Endothelial cell of umbilical vein (primary cell): ENCODE results near the gene CCNK. TPM values are rescaled to one million over a fixed set of nuclear protein-coding genes. Genes with fewer than 3 reads are reported as not detected.

Source experiments
- BruUV-seq: library from RNA; stranded (reverse); fragments of 400-500 nt; replicated peaks from 2 replicates; lab custom pipeline; 2021; lab: Mats Ljungman, UMichigan
- CTCF ChIA-PET: fragments of 300-600, 350-600 bp; sonication (Branson Sonifier 250); formaldehyde crosslinking; loops from one replicate; lab custom pipeline; 2021; ENCODE audit warnings: antibody characterized with exemption, inconsistent platforms; lab: Charles Lee
- POLR2A ChIA-PET: fragments of 300-600, 350-600 bp; sonication (Branson Sonifier 250); formaldehyde crosslinking; loops from one replicate; lab custom pipeline; 2021; ENCODE audit warnings: antibody characterized with exemption, inconsistent platforms; lab: Charles Lee
- DNase-seq: peaks from one replicate; pipeline ENCODE4 v3.0.0-alpha.2; 2011; ENCODE audit warnings: low read depth, low spot score
- FAIRE-seq: peaks from 2 replicates; lab custom pipeline; 2011; peaks lifted over from hg19 to GRCh38; lab: Jason Lieb, UNC
- H2AFZ ChIP-seq: 2 replicates; pipeline ENCODE4 v1.6.0; 2012; ENCODE audit warnings: low read depth, low read length, control low read depth, inconsistent platforms
- H3K27ac ChIP-seq: 2 replicates; pipeline ENCODE4 v1.5.1; 2011; ENCODE audit warnings: low read depth, mild to moderate bottlenecking, control low read depth, low read length, moderate library complexity; ENCODE audit not compliant: insufficient read depth
- H3K27me3 ChIP-seq, 2 experiments: 2 replicates each; pipeline versions ENCODE4 v1.6.0 to v1.6.1; 2011; ENCODE audit warnings: low read length in 2 of 2, mixed read lengths in 1 of 2; ENCODE audit not compliant: control insufficient read depth in 2 of 2, insufficient read depth in 2 of 2
- H3K36me3 ChIP-seq, 2 experiments: 2 replicates in 1 of 2; 3 replicates in 1 of 2; pipeline ENCODE4 v1.5.1; 2011; ENCODE audit warnings: low read length in 2 of 2, mild to moderate bottlenecking in 1 of 2, moderate library complexity in 1 of 2; ENCODE audit not compliant: control insufficient read depth in 2 of 2, insufficient read depth in 2 of 2; ENCODE audit errors: extremely low read depth in 1 of 2
- H3K4me1 ChIP-seq: 3 replicates; pipeline ENCODE4 v1.5.1; 2011; ENCODE audit warnings: mild to moderate bottlenecking, low read length; ENCODE audit not compliant: control insufficient read depth, insufficient read depth; ENCODE audit errors: extremely low read depth
- H3K4me2 ChIP-seq: 2 replicates; pipeline ENCODE4 v1.6.1; 2011; ENCODE audit warnings: low read length, control low read depth, mixed read lengths; ENCODE audit not compliant: insufficient read depth
- H3K4me3 ChIP-seq, 3 experiments: fragments of 200-600 bp in 1 of 3; sonication (generic), shearing (Covaris generic) in 1 of 3; replicated peaks in 1 of 3; 2 replicates each; pipeline ENCODE4 v1.5.1; 2011 to 2016; ENCODE audit warnings: control low read depth in 3 of 3, low read length in 3 of 3, mild to moderate bottlenecking in 2 of 3, inconsistent platforms in 1 of 3, low read depth in 1 of 3, moderate library complexity in 1 of 3; ENCODE audit not compliant: insufficient read depth in 1 of 3
- H3K79me2 ChIP-seq: 2 replicates; pipeline ENCODE4 v1.6.0; 2012; ENCODE audit warnings: low read length, inconsistent platforms; ENCODE audit not compliant: control insufficient read depth, insufficient read depth
- H3K9ac ChIP-seq: replicated peaks from 2 replicates; pipeline ENCODE3; 2011; ENCODE audit warnings: low read length, control low read depth; ENCODE audit not compliant: insufficient read depth; ENCODE audit errors: extremely low read depth
- H3K9me1 ChIP-seq: replicated peaks from 3 replicates; pipeline ENCODE4 v1.6.0; 2011; ENCODE audit warnings: mild to moderate bottlenecking, low read length; ENCODE audit not compliant: control insufficient read depth, insufficient read depth; ENCODE audit errors: extremely low read depth
- H3K9me3 ChIP-seq: replicated peaks from 2 replicates; pipeline ENCODE4 v1.5.1; 2012; ENCODE audit warnings: low read length, inconsistent platforms; ENCODE audit not compliant: control insufficient read depth, insufficient read depth
- H4K20me1 ChIP-seq: replicated peaks from 2 replicates; pipeline ENCODE3; 2011; ENCODE audit warnings: mild to moderate bottlenecking, low read length; ENCODE audit not compliant: control insufficient read depth, insufficient read depth; ENCODE audit errors: extremely low read depth
- CTCF ChIP-seq, 2 donors: IDR thresholded peaks; 1 replicate in 1 of 2; 2 replicates in 1 of 2; pipeline ENCODE4 v1.5.1; 2011; ENCODE audit warnings: low read length in 2 of 2, mild to moderate bottlenecking in 2 of 2, moderate library complexity in 2 of 2, control low read depth in 1 of 2, inconsistent platforms in 1 of 2, low read depth in 1 of 2; ENCODE audit not compliant: insufficient read depth in 1 of 2; ENCODE audit errors: extremely low read depth in 1 of 2
- EZH2 ChIP-seq: IDR thresholded peaks from 2 replicates; pipeline ENCODE4 v1.6.1; 2012; ENCODE audit warnings: borderline replicate concordance, low read depth, mild to moderate bottlenecking, moderate library complexity, low read length, inconsistent platforms; ENCODE audit not compliant: severe bottlenecking
- FOS ChIP-seq: IDR thresholded peaks from 2 replicates; pipeline ENCODE4 v1.6.1; 2011; ENCODE audit warnings: mild to moderate bottlenecking, low read length, moderate library complexity, borderline replicate concordance; ENCODE audit not compliant: insufficient read depth
- JUN ChIP-seq: IDR thresholded peaks from 2 replicates; pipeline ENCODE4 v1.6.1; 2011; ENCODE audit warnings: borderline replicate concordance, low read depth; ENCODE audit not compliant: insufficient read length, insufficient read depth
- POLR2A ChIP-seq: IDR thresholded peaks from 2 replicates; pipeline ENCODE4 v1.6.1; 2012; ENCODE audit warnings: low read depth, mild to moderate bottlenecking, control low read depth, low read length
- POLR2AphosphoS5 ChIP-seq: IDR thresholded peaks from 2 replicates; pipeline ENCODE4 v1.6.1; 2012; ENCODE audit warnings: low read depth, mild to moderate bottlenecking, control low read depth, low read length, moderate library complexity; ENCODE audit not compliant: insufficient read depth
- dilution Hi-C: fragments of 300-500 bp; cut with MboI; formaldehyde crosslinking; loops from one replicate; pipeline ENCODE4 v1.15.0; 2019; ENCODE audit warnings: low sequenced_read_pairs; ENCODE audit not compliant: extremely low pct_ligation_motif_present
- intact Hi-C: fragments of 100-400 bp; cut with micrococcal nuclease; formaldehyde crosslinking; loops from one replicate; pipeline ENCODE4 v1.10.0; 2022
- polyA plus RNA-seq, 4 experiments: library from polyadenylated mRNA; depleted of rRNA in 3 of 4; stranded (reverse) in 3 of 4; unstranded in 1 of 4; fragments of >200 nt; gene quantifications; 2 replicates each; pipeline versions ENCODE4 v1.2.1 to v1.2.3, GENCODE V29; 2011 to 2012; ENCODE audit warnings: missing spikeins in 1 of 4
- total RNA-seq: library from RNA; stranded (reverse); gene quantifications from 2 replicates; pipeline ENCODE4 v1.2.3, GENCODE V29; 2021
- TF ChIP-seq, protein P1 (sequence below): IDR thresholded peaks from 2 replicates; pipeline ENCODE4 v1.6.1; 2011; ENCODE audit not compliant: insufficient read depth, insufficient read length

Gene CCNK
- total and polyA plus RNA-seq, 2 donors (not counting 3 experiments of a cell fraction or from before 2014, with no cell fraction given), result 11.9 to 59.3 TPM

- ChIA-PET POLR2A (no interaction called here), CTCF (interaction anchor here (1.1 to 1.5 kb wide), 2 partner anchors 101 to 113 kb away, joined by 3 to 5 read pairs; no protein-coding TSS in a partner anchor)
- Histone ChIP-seq H3K9me3 (no peaks in the 10 kb centered on the region), H3K9ac (no peak overlapping the region), H3K27ac (no peak overlapping the region), H3K4me2 (no peak overlapping the region), H4K20me1 (no peaks in the 10 kb centered on the region), H2AFZ (no peak overlapping the region), H3K9me1 (no peaks in the 10 kb centered on the region), H3K4me3 (no peak overlapping the region), H3K36me3 (no peaks in the 10 kb centered on the region), H3K79me2 (no peaks in the 10 kb centered on the region), H3K4me1 (peaks cover 31% of the 10 kb centered on the region), H3K27me3 (no peaks in the 10 kb centered on the region)
- BruUV-seq, result no TSS peak
- intact Hi-C loops, result no loop called here
- no peak for FAIRE-seq
- dilution Hi-C loops, result no loop called here
- TF ChIP-seq POLR2AphosphoS5 (no peak), POLR2A (no peak), FOS (no peak), CTCF (IDR thresholded peaks at IDR 0.05; ENCODE audit: extremely low read depth in 1 of 2, insufficient read depth in 1 of 2, low read depth in 1 of 2, low read length in 2 of 2) (no peak), JUN (no peak), EZH2 (no peak)
- TF ChIP-seq, protein P1, sequence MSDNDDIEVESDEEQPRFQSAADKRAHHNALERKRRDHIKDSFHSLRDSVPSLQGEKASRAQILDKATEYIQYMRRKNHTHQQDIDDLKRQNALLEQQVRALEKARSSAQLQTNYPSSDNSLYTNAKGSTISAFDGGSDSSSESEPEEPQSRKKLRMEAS, result no peak
- DNase-seq, result no peak
Measured at GRCh38 chr14:99527026-99527425, 45.8 kb downstream of the CCNK start.
